Ecto neural progenitor cell (in vitro differentiated cells): ENCODE results near the gene MVB12B.

ENCODE experiments used
- DNase-seq: peaks from one replicate; pipeline ENCODE4 v3.0.0-alpha.2; 2018; ENCODE audit warnings: low spot score

MVB12B gene

DNA sequence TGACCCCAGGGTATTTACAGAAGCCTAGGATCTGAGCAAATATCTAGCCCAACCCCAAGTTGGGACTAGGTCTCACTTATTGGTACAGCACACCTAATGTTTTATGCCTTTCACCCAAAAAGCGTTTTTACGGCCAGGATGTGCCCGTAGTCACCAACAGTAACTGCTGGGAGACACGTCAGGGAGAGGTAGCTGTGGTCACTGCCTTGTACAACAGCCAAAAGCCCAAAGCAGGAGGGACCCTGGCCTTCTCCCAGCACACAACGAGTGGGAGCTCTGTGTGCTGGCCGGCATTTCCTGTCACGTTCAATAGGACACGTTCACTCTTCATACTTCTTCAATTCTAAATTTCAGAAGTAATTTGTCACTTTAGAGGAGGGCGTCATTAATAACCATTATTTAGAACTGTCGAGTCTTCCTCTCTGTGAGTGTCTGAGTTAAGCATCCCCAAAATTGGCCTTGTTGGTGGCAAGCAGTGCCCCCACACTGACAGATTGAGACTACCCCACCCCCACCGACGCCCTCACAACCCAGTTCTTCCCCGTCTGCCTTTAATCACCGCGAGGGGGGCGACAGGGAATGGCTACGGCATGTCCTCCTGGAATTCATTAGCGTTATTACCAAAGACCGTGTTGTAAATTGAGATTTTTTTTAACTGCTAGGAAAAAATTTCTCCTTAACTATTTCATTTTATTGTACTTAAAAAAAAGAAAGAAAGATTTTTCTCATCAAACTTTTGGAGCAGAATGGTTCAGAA, 80.7 kb downstream of the MVB12B start:
- no peak for DNase-seq

DNA sequence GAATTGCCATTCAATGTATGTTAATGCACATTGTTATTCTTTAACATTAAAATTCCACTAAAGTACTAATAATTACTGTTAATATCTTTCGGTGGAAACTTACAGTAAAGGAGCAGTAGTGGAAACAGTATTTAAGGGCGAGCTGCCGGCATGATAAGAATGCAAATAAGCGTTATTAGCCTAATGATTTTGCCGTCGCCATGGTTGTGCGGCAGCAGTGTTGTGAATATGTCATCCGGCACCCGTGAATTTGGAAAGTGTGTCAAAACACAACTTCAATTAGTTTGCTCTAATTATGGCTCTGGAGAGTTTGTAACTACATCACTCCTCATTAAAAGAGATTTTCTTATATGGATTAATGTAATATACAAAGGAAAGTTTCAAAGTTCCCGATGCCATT, 81.4 kb downstream of the MVB12B start:
- no peak for DNase-seq

DNA sequence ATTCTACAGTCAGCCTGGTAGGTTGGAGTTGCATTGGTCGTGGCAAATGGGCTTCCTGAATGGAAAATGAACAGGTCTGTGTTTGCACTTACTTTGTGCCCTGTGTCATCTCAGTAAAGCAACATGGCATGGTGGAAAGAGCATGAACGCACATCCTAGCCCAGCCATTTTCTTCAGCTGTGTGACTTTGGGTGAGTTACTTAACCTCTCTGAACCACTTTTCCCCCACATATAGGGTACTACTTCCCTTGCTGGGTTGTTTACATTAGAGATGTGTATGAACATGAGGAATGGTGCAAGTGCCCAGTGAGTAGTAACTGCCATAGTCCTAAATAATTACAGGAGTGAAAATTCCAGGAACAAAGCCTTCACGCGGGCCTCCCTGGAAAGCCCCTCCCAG, 83.6 kb downstream of the MVB12B start:
- no peak for DNase-seq

DNA sequence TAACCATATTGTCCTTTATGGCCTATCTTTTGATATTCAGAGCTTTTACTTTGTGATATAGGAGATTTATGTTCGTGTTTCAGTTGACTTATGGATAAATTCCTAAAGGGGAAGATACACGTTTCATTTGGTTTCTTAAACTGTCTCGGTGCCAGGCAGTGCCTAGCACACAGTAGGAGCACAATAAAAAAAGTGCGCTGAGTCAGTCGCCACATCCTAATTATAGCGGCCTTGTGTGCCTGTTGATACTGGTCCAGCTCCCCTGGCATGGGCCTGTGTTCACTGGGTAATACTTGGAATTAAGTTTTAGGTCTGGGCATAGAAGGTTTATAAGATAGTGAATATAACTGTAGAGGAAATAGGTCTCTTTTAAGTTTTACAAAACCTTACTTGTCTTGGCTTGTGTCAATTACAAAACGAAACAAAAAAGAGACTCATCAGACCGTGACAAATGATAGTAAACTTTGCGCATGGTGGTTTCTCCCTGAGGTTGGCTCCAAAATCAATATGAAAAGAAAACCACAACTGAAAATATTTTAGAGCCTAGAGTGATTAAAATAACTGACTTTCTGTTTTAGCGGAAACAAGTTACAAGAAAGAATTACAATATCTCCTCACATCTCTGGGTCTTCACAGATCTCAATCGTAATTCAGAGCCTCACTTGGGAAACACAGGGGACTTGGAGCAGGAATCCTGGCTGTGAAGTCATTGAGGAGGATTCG, 84.8 kb downstream of the MVB12B start:
- DNase-seq: no peak

DNA sequence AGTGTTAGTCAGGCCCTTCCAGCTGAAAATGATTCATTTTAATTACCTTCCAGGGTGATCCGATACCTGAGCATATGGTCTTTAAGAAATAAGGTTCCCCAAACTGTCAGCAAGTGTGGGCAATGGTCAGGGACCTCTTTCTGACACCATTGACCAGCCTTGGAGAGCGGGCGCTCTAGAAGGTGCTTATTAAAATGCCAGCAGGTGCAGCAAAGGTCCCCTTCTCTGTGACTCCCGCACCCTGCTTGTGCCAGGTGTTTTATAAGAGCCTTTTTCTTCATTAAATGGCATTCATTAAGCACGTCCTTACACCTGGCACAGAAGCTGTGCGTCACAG, 85.3 kb downstream of the MVB12B start:
- no peak for DNase-seq

DNA sequence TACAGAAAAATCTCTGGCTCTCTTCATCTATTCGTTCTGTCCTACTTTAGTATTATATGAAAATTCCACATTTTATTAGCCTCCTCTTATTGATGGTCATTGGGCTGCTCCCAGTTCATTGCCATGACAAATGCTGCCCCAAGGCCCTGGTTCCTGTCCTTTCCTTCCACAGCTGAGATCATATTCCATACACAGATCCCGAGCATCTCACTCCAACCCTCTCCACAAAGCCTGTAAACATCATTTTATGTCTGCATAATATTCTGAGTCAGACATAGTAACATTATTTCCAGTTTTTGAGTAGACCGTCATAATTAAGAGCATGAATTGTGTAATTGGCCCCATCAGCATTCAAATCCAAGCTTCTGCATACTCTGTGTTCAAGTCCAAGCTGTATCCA, 86.3 kb downstream of the MVB12B start:
- DNase-seq: no peak

DNA sequence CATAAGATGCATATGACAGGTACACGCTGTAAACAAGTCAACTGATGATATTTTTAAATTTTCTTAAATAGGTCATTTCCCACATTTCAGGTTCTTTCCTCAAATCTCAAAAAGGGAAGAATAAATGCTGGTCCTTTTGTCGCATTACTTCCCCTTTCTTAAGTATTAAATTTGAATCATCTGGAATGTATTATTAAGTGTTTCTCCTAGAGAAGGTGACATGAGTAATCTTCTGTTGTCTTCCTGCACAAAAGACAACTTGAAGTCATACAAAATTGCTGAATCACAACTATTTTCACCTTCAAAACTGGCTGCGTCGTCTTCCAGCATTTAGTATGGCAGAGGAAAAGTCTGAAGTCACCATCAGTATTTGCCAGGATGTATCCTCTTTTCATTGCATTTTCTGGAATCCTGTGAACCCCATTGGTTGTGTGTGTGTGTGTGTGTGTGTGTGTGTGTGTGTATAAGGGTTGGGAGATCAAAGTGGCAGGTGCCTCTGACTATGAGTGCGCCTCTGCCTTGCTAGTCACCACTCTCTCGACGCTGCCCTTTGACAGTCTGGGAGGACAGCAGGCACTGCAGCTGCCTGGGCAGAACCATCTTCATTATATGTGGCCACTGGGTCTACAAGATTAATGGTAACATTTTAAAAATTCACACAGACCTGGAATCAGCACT, 86.9 kb downstream of the MVB12B start:
- no peak for DNase-seq

DNA sequence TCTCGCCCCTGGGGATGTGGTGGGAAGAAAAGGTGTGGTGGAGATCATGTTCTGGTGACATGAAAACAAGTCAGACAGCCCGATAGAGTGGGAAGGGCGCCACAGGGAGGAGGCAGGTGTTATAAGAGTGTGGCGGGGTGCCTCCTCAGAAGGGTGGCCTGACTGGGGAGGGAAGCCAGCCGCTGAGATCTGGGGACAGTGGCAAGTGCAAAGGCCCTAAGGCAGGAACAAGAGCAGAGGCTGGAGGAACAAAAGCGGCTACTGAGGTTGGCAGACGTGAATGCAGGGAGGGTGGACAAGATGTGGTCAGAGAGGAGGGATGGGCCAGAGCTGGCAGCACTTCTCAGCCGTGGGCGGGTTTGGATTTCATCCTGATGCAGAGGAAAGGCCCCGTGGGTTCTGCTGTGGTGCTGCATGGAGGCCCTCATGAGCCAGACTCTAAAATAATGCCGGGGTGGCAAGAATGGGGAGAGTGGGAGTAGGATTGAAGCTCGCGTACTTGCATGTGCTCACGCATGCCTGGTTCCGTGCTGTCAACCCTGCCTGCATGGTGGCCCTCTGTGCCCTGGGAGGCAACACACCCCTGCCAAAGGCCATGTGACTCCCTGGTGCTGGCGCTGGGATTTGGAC, 89.2 kb downstream of the MVB12B start:
- no peak for DNase-seq

DNA sequence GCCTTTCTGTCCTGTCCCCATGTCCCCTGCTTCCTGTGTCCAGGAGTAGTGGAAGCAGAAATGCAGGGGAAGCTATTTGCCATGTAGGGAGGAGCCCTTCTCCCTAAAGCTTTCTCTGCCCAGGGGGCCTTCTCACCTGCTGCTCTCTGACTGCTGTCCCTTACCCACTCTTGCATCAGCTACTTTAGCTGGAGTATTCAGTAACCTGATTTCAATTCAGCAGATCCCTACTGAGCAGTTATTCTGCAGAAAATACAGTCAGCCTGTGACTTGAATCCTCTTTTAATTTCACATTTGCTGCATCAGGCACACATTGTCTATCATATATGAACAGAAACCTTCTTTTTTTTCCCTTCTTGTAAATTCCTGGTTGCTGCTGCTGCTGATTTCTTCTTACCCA, 90.4 kb downstream of the MVB12B start:
- DNase-seq: no peak

DNA sequence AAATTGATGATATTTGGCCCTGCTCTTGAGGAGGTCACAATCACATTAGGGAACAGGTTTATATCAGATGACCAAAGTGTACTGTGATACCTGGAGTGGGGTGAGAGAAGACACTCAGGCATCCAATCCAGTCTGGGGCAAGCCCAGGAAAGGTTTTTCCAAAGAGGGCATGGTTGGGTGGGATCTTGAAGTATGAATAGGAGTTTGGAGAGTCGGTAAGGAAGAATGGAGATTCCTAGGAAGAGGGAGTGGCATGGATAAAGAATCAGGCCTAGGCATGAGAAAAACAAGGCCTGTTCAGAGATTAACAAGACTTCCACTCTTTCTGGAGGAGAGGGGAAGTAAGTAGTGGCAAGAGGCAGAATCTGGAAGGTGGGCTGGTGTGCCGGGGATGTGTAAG, 91.1 kb downstream of the MVB12B start:
- DNase-seq: no peak

DNA sequence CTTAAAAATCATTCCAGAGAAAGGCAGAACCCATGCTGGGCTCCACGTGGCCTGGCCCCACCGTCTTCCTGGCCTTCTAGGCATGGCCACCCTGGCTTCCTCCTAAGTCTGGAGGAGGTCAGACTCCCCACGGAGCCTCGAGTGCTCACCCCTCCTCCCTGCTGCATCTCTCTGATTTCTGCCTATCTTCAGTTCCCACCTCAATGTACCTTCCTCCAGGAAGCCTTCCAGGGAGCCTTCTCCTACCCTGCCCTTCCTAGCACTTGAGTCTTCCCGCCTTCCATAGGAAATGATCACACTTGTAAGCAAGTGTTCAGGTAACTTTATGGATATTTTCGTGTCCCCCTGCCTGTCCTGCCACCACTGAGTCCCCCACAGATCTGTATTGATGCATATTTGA, 92.0 kb downstream of the MVB12B start:
- no peak for DNase-seq

DNA sequence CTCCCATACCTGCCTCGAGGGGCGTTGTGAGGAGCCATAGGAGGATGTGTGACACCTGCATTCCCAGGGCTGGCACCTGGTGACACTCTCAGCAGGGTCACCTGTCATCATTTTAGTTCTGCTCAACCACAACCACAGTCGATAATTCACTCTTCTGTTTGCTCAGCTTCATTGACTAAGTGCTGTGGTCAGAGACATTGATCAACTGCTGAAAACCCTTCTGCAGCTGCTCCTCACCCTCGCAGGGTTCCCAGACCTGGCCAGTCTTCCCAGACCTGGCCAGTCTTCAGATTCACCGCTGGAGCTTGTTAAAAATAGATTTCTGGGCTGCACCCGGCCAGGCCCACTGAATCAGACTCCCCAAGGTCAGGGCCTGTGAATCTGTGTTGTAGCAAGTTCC, 92.8 kb downstream of the MVB12B start:
- no peak for DNase-seq

DNA sequence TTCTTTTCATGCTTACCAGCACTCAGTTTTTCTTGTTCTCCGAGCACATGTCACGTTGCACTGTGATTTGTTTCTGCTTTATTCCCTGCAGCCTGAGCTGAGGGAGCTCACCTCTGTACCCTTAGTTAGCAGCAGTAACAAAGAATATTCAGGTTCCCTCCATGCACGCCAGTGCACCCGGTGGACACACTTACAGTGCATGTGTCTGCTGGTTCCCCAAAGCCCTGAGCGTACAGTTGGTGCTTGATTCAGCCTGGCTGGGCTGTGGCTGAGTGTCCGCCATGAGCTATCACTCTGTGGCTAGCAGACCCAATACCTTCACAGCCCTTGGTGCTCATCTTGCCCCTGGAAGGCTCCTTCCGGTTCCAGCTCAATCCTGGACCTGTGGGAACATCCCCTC, 93.5 kb downstream of the MVB12B start:
- no peak for DNase-seq

DNA sequence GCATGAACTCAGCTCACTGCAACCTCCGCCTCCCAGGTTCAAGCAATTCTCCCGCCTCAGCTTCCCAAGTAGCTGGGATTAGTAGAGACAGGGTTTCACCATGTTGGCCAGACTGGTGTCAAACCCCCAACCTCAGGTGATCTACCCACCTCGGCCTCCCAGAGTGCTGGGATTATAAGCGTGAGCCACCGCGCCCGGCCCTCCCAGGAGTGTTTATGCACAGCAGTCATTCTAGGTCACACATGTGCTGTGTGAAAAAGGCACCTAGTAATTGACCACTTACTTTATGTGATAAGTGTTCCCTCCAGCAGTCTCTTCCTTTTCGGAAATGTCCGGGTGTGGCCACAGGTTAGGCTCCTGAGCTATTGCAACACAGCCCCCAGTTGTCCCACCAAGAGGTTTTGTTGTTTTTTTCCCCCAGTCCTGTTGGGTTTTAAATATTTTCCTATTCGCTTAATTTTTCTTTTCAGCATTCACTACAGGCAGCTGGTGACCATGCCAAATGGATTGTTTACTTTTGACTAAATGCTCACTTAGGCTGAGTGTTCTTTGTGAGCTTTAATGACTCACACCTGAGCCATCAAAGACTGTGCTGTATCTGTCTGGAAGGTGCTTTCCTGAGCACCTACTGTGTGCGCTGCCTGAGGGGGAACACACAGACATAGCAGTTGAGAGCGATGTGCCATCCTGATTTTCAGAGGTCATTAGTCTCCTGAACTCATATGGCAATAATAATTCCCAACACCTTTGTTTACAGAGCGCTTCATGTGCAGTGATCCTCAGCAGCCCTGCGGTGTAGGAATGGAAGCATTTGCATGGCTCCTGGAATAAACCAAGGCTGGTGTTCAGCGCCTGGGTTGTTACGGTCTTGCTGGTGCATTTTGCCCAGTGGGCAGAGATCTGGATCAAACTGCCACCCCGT, 94.3 kb downstream of the MVB12B start:
- no peak for DNase-seq

DNA sequence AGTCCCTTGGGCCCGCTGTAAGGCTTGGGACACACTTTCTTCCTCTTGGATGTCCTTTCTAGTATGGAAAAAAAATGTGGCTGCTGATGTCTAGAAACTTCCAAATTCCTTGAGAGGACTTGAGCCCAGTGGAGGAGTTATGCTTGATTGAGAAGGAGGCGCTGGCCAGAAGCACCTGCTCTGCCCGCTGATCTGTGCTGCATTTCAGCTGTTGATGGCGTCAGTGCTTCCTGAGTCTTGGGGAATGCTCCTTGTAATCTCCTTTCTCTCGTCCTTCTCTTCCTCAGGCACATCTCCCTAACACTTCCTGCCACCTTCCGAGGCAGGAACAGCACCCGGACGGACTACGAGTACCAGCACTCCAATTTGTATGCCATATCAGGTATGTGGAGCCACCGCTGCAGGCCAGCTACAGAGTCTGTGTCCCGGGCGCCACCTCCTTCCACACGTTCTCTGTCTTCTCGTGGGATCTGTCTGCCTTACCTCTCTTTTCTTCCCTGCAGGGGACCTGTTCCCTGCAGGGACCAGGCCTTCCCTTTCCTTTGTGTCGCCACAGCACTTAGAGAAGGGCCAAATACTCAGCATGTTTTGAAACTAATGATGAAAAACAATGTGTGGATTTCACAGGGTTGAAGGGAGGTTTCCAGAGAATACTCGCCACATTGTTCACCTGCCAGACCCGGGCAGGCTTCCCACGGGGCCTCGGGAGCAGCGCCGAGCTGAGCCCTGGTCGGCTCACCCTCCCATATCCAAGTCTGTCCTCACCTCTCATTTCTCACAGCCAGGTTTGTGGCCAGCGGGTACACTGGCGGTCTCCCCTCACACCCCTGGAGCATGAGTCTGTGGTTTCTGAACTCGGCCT, 95.2 kb downstream of the MVB12B start:
- no peak for DNase-seq

DNA sequence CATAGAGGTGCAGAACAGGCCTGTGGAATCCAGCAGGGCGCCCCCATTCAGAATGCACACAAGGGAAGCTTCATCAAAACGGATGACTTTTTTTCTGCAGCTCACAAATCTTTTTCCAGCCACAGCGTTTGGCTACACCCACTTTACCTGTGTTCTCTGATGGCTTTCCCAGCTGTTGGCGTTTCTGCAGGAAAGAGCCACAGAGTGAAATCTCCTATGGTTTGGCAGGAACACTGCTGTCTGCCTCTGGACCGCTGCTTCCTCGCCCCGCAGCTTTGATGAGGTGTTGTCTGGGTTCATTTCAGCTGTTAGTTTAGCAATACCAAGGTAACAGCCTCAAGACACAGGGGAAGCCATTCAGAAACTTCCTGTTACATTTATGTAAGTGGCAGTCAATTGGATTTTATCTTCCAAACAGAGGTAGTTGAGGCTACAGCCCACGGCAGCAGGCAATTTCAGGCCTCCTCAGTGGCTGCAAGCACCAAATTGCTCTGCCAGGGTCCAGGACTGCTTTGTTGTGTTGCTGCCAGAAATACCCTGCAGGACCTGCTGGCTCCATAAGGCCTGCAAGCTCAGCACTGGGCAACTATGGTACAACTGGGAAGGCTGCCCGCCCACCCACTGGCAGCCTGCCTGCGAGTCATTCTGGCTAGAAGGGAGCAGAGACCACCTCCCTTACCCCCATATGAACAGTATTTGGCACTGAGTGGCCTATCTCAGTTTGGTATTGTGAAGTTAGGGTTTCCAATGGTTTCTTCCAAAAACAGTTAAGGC, 96.7 kb downstream of the MVB12B start:
- no peak for DNase-seq

DNA sequence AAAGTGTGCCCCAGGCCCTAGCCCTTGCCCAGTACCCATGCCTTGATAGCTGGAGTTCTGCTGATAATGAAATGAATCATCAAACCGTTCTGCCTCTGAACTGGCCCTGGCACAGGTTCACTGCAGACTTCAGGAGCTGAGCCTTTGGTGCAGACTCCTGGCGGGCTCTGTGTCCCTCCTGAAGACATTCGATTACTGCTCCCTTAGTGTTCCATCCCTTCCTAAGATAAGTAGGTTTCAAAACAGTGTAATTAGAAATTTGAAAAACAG, 97.2 kb downstream of the MVB12B start:
- no peak for DNase-seq

DNA sequence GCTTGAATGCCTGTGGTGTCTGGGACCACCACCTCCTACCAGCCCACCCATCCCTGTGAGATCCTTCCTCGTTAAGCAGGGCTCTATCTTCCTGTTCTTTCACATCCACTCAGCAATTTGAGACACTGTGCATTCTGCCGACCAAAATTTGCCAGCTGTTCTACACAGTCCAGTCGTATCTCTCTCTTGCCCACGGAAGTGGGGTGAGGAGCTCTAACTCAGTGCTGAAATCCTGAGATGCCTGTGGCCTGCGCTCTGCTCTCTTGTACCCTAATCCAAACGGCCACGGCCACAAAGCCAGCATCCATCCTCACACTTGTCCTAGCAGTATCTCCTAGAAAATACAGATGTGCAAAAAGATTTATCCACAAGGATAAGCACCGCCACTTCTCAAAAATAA, 97.9 kb downstream of the MVB12B start:
- no peak for DNase-seq

DNA sequence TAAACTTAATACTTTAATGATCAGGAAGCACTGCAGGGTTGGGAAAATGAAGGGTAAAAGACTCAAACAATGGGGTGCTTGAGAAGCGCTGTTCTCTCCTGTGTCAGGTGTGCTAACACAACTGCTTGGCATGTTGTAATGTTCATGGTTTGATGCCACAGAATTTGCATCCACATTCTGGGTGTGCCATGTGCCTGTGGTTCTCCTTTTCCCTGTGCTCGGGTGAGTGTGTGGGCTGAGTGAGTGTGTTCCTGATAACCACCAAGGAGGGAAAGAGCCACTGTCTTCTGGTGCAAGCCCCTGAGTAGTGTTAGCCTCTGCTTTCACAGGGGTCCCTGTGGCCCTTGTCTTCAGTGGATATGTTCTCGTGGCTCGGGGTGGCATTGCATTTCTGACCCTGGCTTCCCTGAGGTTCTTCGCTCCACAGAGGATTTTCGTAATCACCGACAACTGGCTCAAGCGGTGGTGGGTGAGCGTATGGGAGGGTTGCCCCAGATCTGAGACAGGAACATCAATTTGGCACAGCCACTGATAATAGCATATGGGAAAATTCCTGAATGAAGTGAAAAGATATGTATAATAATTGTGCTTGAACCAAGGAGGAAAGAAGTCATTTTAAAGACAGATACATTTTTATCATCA, 102.0 kb downstream of the MVB12B start:
- no peak for DNase-seq

DNA sequence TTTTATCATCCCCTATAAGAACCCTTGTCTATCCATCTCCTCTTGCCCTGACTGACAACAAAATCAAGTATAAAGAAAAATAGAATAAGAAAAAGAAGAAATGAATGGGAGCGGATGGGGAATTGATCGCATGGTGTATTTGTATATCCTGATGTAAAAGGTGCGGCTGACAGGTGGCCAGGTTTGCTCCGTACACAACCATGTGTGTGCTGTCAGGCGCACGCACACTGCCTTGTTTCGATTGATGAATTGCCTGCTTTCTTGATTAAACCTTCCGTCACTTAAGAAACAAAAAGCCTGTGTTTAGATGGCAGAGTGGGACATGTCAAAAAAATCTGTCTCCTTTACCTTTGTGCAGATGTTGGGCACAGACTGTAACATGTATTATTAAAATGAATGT, 102.6 kb downstream of the MVB12B start:
- DNase-seq: no peak
